BE2C (cell line): ENCODE measurements around the gene DUSP3.
"Not testable (repeated sequence)": the region's sequence is repeated elsewhere in the genome, so short reads cannot be mapped to it uniquely, and the experiment has no call there.

ENCODE experiments used
- DNase-seq: peaks from one replicate; pipeline ENCODE4 v3.0.0-alpha.2; 2020
- H3K27me3 ChIP-seq: fragments of 250-450 bp; sonication (Bioruptor Pico); 2 replicates; pipeline ENCODE4 v1.5.1; 2020; ENCODE audit warnings: mild to moderate bottlenecking
- H3K36me3 ChIP-seq: fragments of 250-450 bp; sonication (Bioruptor Pico); 2 replicates; pipeline ENCODE4 v1.5.1; 2020; ENCODE audit warnings: mild to moderate bottlenecking
- H3K4me1 ChIP-seq: fragments of 250-450 bp; sonication (Bioruptor Pico); 2 replicates; pipeline ENCODE4 v1.5.1; 2020
- H3K4me3 ChIP-seq: 2 replicates; pipeline ENCODE4 v1.5.1; 2011; ENCODE audit warnings: low read depth, low read length
- H3K9me3 ChIP-seq: fragments of 250-450 bp; sonication (Bioruptor Pico); 2 replicates; pipeline ENCODE4 v1.5.1; 2020
- CTCF ChIP-seq: IDR thresholded peaks from 2 replicates; pipeline ENCODE4 v1.5.1; 2012; ENCODE audit warnings: mild to moderate bottlenecking, low read depth, low read length

DUSP3 gene

GRCh38 chr17:43808076-43808475, 29.3 kb upstream of the DUSP3 start:
- Histone ChIP-seq H3K4me1 (no peaks in the 10 kb centered on the region), H3K36me3 (no peaks in the 10 kb centered on the region), H3K9me3 (no peaks in the 10 kb centered on the region), H3K4me3 (no peak overlapping the region), H3K27me3 (no peaks in the 10 kb centered on the region)
- no peak for TF ChIP-seq CTCF
- no peak for DNase-seq

GRCh38 chr17:43805117-43805516, 26.3 kb upstream of the DUSP3 start:
- H3K4me1 ChIP-seq: no peaks in the 10 kb centered on the region
- H3K36me3 ChIP-seq: no peaks in the 10 kb centered on the region

GRCh38 chr17:43803758-43804157, 25.0 kb upstream of the DUSP3 start:
- Histone ChIP-seq H3K27me3 (peaks cover 5% of the 10 kb centered on the region), H3K36me3 (no peaks in the 10 kb centered on the region), H3K4me3 (no peak overlapping the region), H3K9me3 (no peaks in the 10 kb centered on the region), H3K4me1 (no peaks in the 10 kb centered on the region)
- no peak for TF ChIP-seq CTCF
- DNase-seq: no peak

More at GRCh38 chr17:43805117-43805516, 26.3 kb upstream of the DUSP3 start:
- TF ChIP-seq CTCF: no peak
- H3K4me3 ChIP-seq: no peak overlapping the region
- DNase-seq: no peak
- H3K9me3 ChIP-seq: no peaks in the 10 kb centered on the region
- H3K27me3 ChIP-seq: peaks cover 5% of the 10 kb centered on the region; the same call in 1 of the 2 replicates

- H3K27me3 ChIP-seq: peaks cover 5% of the 10 kb centered on the region
- peaks cover 5% of the 10 kb centered on the region; the same call in 1 of the 2 replicates for H3K9me3 ChIP-seq
- no peak for TF ChIP-seq CTCF
- no peak overlapping the region for H3K4me3 ChIP-seq
- no peaks in the 10 kb centered on the region for H3K4me1 ChIP-seq
- H3K36me3 ChIP-seq: no peaks in the 10 kb centered on the region
- DNase-seq: no peak
These were observed 23.1 kb upstream of the DUSP3 start for GRCh38 chr17:43801844-43802243.

GRCh38 chr17:43800736-43801135, 22.0 kb upstream of the DUSP3 start:
- H3K4me3 ChIP-seq: no peak overlapping the region
- TF ChIP-seq CTCF: no peak

GRCh38 chr17:43799047-43799446, 20.3 kb upstream of the DUSP3 start:
- Histone ChIP-seq H3K9me3 (peaks cover 5% of the 10 kb centered on the region; the same call in 1 of the 2 replicates), H3K4me3 (no peak overlapping the region), H3K4me1 (no peaks in the 10 kb centered on the region), H3K27me3 (peaks cover 5% of the 10 kb centered on the region), H3K36me3 (no peaks in the 10 kb centered on the region)
- DNase-seq: no peak
- TF ChIP-seq CTCF: no peak

More at GRCh38 chr17:43800736-43801135, 22.0 kb upstream of the DUSP3 start:
- Histone ChIP-seq H3K9me3 (peaks cover 5% of the 10 kb centered on the region; the same call in 1 of the 2 replicates), H3K36me3 (no peaks in the 10 kb centered on the region), H3K4me1 (no peaks in the 10 kb centered on the region), H3K27me3 (peaks cover 5% of the 10 kb centered on the region)
- DNase-seq: no peak

GRCh38 chr17:43798024-43798423, 19.2 kb upstream of the DUSP3 start:
- not testable (repeated sequence) for H3K4me1 ChIP-seq, H3K27me3 ChIP-seq, H3K9me3 ChIP-seq, DNase-seq, H3K36me3 ChIP-seq, H3K4me3 ChIP-seq

GRCh38 chr17:43792668-43793067, 13.9 kb upstream of the DUSP3 start:
- H3K4me1 ChIP-seq, H3K27me3 ChIP-seq, H3K36me3 ChIP-seq, H3K4me3 ChIP-seq, H3K9me3 ChIP-seq, DNase-seq: not testable (repeated sequence)
